Measurements from ENCODE around the gene ATP6V1F.

The ATP6V1F gene

DNA sequence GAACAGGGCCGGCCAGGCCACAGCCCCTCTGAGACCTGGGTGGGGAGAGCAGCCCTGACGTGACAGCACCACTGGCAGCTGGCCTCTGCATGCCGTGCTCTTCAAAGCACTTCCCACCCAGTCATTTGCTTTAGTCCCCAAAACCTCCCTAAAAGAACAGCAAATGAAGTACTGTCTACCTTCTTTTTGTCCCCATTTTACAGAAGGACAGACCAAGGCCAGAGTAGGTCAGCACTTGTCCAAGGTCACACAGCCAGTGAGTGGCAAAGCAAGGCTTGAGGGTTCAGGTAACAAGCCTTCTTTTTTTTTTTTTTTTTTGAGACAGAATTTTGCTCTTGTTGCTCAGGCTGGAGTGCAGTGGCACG, 15.1 kb downstream of the ATP6V1F start:
- no peaks in the 10 kb centered on the region for H3K9me3 ChIP-seq
- no peak for DNase-seq
- intact Hi-C loops (cut with DNase I; ENCODE audit: low total_unique reads), result no loop called here

GRCh38 chr7:128878226-128879105, 15.8 kb downstream of the ATP6V1F start:
- Histone ChIP-seq H3K4me1 (no peaks in the 10 kb centered on the region), H3K9me3 (no peaks in the 10 kb centered on the region), H3K4me3 (no peak overlapping the region), H3K27ac (no peak overlapping the region), H3K36me3 (no peaks in the 10 kb centered on the region), H3K27me3 (peaks cover 0 to 6% of the 10 kb centered on the region in 2 donors)
- intact Hi-C loops (cut with DNase I; ENCODE audit: low total_unique reads), result no loop called here
- DNase-seq, result peak in 1 of 2 donors; percentile 59
- TF ChIP-seq, protein P1, sequence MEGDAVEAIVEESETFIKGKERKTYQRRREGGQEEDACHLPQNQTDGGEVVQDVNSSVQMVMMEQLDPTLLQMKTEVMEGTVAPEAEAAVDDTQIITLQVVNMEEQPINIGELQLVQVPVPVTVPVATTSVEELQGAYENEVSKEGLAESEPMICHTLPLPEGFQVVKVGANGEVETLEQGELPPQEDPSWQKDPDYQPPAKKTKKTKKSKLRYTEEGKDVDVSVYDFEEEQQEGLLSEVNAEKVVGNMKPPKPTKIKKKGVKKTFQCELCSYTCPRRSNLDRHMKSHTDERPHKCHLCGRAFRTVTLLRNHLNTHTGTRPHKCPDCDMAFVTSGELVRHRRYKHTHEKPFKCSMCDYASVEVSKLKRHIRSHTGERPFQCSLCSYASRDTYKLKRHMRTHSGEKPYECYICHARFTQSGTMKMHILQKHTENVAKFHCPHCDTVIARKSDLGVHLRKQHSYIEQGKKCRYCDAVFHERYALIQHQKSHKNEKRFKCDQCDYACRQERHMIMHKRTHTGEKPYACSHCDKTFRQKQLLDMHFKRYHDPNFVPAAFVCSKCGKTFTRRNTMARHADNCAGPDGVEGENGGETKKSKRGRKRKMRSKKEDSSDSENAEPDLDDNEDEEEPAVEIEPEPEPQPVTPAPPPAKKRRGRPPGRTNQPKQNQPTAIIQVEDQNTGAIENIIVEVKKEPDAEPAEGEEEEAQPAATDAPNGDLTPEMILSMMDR (IDR thresholded peaks at IDR 0.05), result no peak

More for the DNA sequence above, 15.1 kb downstream of the ATP6V1F start:
- H3K27me3 ChIP-seq, result peaks cover 0 to 6% of the 10 kb centered on the region in 2 donors
- no peak overlapping the region for H3K27ac ChIP-seq
- H3K4me1 ChIP-seq, result no peaks in the 10 kb centered on the region
- TF ChIP-seq, protein P1 (IDR thresholded peaks at IDR 0.05), result no peak
- H3K4me3 ChIP-seq, result no peak overlapping the region
- H3K36me3 ChIP-seq, result no peaks in the 10 kb centered on the region

DNA sequence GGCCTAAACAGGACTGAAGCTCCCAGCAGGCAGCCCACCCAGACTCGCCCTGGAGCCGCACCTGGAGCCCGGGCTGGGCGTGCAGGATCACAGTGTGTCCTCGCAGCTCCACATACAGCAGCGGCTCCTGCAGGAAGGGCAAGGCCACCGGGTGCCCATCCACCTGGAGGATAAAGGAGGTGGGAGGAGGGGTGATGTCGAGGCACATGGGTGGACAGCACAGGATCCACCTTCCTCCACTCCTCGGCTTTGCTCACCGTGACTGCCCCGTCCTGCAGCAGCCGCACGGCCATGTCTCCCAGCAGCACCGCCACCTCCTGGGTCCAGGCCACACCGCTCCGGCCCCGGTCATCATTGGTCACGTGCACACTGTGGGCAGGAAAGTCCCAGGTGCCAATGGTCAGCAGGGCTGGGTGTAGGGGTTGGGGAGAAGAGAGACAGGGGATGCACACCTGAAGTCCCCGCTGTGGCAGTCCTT, 16.8 kb downstream of the ATP6V1F start:
- Histone ChIP-seq H3K27me3 (peaks cover 0 to 1% of the 10 kb centered on the region in 2 donors), H3K9me3 (no peaks in the 10 kb centered on the region), H3K27ac (no peak overlapping the region), H3K4me1 (no peaks in the 10 kb centered on the region), H3K4me3 (no peak overlapping the region), H3K36me3 (no peaks in the 10 kb centered on the region)
- TF ChIP-seq, protein P1 (IDR thresholded peaks at IDR 0.05), result no peak
- no peak for DNase-seq
- intact Hi-C loops (cut with DNase I; ENCODE audit: low total_unique reads), result no loop called here

DNA sequence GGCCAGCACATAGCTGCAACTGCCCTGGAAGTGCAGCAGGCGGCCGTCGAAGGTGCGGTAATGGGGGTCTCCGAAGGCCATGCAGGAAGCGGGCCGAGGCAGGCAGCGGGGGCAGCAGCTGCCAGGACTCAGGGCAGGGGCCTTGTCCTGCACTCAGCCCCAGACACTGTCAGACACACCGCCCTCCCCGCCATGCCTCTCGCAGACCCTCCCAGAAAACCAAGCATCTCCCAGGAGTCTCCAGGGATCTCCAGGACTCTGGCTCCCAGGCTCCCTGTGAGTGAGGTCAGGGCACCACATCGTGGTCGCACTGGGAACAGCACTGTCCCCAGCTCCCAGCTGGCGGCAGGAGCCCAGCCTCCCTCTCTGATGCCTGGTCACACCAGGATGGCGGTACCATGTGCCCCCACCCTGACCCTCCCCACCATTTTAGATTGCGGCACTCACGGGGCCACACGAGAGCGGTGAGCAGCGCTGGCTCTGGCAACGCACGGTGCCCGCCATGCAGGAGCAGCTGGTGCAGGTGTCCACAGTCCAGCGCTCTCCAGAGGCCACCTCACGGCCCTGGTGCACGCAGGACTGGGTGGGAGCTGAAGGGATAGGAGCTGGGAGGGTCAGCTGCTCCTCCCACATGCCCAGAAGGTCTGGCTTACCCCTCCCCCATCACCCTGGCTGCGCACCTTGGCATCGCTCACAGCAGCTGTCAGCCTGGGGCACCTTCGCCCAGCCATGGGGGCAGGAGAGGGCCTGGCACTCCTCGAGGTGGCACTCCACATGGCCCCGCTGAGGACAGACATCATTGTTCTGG, 17.5 kb downstream of the ATP6V1F start:
- DNase-seq, result peak in 1 of 2 donors; percentile 76

More for the DNA sequence above, 17.5 kb downstream of the ATP6V1F start:
- peaks cover 0 to 7% of the 10 kb centered on the region in 2 donors for H3K27me3 ChIP-seq
- no peaks in the 10 kb centered on the region for H3K4me1 ChIP-seq
- H3K27ac ChIP-seq, result no peak overlapping the region
- intact Hi-C loops (cut with DNase I; ENCODE audit: low total_unique reads), result loop anchor here (5.0 kb wide), 2 partner anchors 268 to 408 kb away; no protein-coding TSS in a partner anchor
- H3K36me3 ChIP-seq, result no peaks in the 10 kb centered on the region
- TF ChIP-seq, protein P1 (IDR thresholded peaks at IDR 0.05), result peak; percentile 70 to 84
- H3K4me3 ChIP-seq, result no peak overlapping the region
- H3K9me3 ChIP-seq, result no peaks in the 10 kb centered on the region
